ENCODE measurements around the gene CTU2.

Gene CTU2

DNA sequence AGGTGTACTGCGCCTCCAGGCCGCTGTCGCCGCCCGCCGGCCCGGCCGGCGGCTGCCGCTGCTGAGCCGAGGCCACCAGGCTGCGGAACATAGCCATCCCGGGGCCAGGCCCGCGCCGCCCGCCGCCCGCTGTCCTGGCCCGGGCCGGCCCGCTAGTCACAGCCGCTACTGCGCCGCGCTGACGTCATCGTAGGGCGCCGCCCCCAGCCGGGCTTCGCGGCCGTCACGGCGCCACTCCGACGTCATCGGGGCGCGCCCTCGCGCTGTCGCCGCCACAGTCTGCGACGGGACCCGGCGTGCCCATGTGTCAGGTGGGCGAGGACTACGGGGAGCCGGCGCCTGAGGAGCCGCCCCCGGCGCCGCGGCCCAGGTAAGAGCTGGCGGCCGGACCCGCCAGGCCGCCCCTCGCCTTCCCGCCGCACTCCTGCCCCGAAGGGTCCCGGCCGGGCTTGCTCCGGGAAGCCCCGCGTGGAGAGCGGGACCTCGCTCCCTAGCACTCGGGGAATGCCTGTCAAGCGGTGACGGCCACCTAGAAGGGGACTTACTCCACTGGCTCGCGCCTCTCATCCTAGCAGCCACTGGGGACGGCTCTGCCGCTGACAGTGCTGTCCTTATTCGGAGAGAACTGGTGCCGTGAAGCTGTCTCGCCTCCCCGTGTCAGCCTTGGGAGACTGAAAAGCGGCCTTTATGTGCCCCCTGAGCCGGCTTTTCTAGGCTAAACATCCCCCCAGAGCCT is at the start of gene CTU2, which contains the start of gene RNF166:
CTU2 (plus strand) TSS at position 275 of the 736 bp plus-strand sequence; CDS start at position 303, 28 bp downstream.
RNF166 (minus strand) TSS at position 180 of the 736 bp plus-strand sequence; CDS start at position 97, 83 bp downstream.
- TF ChIP-seq BACH2 (CRISPR knock-in tag; IDR thresholded peaks at IDR 0.05; ENCODE audit: borderline replicate concordance): 0 out of 2 replicates have a peak, but pooled peaks have one; percentile 61
- no peak for TF ChIP-seq TCF4 (CRISPR knock-in tag; IDR thresholded peaks at IDR 0.05; ENCODE audit: borderline replicate concordance)
- ATAC-seq: peak; percentile 78

DNA sequence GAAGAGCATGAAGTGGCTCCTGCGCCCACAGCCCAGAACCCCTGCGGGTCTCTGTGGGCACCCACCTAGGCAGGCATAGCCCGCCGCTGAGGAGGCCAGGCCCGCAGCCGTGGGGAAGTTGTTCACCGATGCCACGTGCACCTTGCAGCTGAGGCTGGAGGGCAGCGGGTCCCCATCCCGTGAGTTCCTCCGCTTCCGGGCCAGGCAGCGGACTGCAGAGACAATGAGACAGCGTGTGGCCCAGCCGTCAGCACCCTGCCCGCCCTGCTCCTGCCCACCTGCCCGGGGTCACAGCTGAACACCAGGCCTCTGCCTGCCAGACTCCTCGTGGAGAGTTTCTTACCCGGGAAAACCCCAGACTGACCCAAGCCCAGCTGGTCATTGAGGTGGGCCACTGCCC is 48.9 kb upstream of the CTU2 start:
- TF ChIP-seq TOX (CRISPR knock-in tag; IDR thresholded peaks at IDR 0.05; ENCODE audit: borderline replicate concordance): no peak
- TF ChIP-seq ESRRG (CRISPR knock-in tag; IDR thresholded peaks at IDR 0.05): no peak
- TF ChIP-seq ISL1 (CRISPR knock-in tag; IDR thresholded peaks at IDR 0.05): no peak
- TF ChIP-seq TCF4 (CRISPR knock-in tag; IDR thresholded peaks at IDR 0.05; ENCODE audit: borderline replicate concordance): no peak
- no peak for TF ChIP-seq CSDC2 (CRISPR knock-in tag; IDR thresholded peaks at IDR 0.05)
- TF ChIP-seq, protein P1, sequence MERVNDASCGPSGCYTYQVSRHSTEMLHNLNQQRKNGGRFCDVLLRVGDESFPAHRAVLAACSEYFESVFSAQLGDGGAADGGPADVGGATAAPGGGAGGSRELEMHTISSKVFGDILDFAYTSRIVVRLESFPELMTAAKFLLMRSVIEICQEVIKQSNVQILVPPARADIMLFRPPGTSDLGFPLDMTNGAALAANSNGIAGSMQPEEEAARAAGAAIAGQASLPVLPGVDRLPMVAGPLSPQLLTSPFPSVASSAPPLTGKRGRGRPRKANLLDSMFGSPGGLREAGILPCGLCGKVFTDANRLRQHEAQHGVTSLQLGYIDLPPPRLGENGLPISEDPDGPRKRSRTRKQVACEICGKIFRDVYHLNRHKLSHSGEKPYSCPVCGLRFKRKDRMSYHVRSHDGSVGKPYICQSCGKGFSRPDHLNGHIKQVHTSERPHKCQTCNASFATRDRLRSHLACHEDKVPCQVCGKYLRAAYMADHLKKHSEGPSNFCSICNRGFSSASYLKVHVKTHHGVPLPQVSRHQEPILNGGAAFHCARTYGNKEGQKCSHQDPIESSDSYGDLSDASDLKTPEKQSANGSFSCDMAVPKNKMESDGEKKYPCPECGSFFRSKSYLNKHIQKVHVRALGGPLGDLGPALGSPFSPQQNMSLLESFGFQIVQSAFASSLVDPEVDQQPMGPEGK (CRISPR knock-in tag; IDR thresholded peaks at IDR 0.05; ENCODE audit: borderline replicate concordance): no peak
- TF ChIP-seq, protein P2, sequence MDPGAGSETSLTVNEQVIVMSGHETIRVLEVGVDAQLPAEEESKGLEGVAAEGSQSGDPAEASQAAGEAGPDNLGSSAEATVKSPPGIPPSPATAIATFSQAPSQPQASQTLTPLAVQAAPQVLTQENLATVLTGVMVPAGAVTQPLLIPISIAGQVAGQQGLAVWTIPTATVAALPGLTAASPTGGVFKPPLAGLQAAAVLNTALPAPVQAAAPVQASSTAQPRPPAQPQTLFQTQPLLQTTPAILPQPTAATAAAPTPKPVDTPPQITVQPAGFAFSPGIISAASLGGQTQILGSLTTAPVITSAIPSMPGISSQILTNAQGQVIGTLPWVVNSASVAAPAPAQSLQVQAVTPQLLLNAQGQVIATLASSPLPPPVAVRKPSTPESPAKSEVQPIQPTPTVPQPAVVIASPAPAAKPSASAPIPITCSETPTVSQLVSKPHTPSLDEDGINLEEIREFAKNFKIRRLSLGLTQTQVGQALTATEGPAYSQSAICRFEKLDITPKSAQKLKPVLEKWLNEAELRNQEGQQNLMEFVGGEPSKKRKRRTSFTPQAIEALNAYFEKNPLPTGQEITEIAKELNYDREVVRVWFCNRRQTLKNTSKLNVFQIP (CRISPR knock-in tag; IDR thresholded peaks at IDR 0.05; ENCODE audit: borderline replicate concordance, low read depth): no peak
- no peak for TF ChIP-seq OSR1 (CRISPR knock-in tag; IDR thresholded peaks at IDR 0.05)
- TF ChIP-seq, protein P3, sequence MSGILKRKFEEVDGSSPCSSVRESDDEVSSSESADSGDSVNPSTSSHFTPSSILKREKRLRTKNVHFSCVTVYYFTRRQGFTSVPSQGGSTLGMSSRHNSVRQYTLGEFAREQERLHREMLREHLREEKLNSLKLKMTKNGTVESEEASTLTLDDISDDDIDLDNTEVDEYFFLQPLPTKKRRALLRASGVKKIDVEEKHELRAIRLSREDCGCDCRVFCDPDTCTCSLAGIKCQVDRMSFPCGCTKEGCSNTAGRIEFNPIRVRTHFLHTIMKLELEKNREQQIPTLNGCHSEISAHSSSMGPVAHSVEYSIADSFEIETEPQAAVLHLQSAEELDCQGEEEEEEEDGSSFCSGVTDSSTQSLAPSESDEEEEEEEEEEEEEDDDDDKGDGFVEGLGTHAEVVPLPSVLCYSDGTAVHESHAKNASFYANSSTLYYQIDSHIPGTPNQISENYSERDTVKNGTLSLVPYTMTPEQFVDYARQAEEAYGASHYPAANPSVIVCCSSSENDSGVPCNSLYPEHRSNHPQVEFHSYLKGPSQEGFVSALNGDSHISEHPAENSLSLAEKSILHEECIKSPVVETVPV (CRISPR knock-in tag; IDR thresholded peaks at IDR 0.05): no peak
- TF ChIP-seq, protein P4, sequence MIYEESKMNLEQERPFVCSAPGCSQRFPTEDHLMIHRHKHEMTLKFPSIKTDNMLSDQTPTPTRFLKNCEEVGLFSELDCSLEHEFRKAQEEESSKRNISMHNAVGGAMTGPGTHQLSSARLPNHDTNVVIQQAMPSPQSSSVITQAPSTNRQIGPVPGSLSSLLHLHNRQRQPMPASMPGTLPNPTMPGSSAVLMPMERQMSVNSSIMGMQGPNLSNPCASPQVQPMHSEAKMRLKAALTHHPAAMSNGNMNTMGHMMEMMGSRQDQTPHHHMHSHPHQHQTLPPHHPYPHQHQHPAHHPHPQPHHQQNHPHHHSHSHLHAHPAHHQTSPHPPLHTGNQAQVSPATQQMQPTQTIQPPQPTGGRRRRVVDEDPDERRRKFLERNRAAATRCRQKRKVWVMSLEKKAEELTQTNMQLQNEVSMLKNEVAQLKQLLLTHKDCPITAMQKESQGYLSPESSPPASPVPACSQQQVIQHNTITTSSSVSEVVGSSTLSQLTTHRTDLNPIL (CRISPR knock-in tag; IDR thresholded peaks at IDR 0.05; ENCODE audit: low read depth): no peak
- no peak for TF ChIP-seq ZC3H10 (CRISPR knock-in tag; IDR thresholded peaks at IDR 0.05)
- no peak for TF ChIP-seq BACH2 (CRISPR knock-in tag; IDR thresholded peaks at IDR 0.05; ENCODE audit: borderline replicate concordance)
- no peak for TF ChIP-seq RARB (CRISPR knock-in tag; IDR thresholded peaks at IDR 0.05)
- ATAC-seq: no peak

DNA sequence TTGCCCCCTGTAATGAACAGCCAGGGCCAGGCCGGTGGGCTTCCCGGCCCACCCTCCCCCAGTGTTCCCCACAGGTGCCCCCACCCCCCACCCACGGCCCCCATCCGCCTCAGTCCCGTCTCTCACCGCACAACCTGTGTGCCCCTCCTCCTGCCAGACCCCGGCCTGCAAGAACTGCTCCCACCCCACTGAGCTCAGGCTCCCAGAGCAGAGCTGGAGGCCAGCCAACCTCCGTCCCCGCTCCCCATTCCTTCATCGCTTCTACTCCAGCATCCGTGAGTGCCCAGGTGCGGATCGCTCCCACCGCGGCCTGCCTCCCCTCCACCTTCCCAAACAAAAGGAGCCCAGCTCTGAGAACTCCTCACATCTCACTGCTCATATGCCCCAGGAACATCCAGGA is 47.6 kb upstream of the CTU2 start:
- ATAC-seq: no peak
- TF ChIP-seq ISL1 (CRISPR knock-in tag; IDR thresholded peaks at IDR 0.05) (no peak), ZNF70 (CRISPR knock-in tag; IDR thresholded peaks at IDR 0.05) (no peak), ARNTL (CRISPR knock-in tag; IDR thresholded peaks at IDR 0.05; ENCODE audit: borderline replicate concordance, low read depth) (no peak)
- TF ChIP-seq, protein P3 (CRISPR knock-in tag; IDR thresholded peaks at IDR 0.05): no peak
- TF ChIP-seq, protein P1 (CRISPR knock-in tag; IDR thresholded peaks at IDR 0.05; ENCODE audit: borderline replicate concordance): no peak

DNA sequence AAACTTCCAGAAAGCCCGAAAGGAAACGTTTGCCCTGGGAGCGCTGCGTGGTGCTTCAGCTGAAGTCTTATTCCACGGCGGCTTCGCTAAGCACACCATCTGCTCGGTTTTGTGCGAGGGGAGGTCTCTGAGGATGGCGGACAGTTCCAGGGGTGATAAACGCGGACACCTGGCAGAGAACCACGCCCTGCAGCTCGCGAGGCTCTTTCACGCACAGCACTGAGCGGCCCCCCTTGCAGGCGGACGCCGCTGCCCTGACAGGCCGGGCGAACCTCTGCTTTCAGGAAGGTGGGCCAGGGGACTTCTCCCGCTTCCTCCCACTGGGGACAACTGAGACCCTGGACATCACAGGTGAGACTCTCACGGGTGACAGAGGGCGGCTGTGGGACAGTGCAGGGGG is 47.1 kb upstream of the CTU2 start:
- ATAC-seq: no peak
- no peak for TF ChIP-seq RARB (CRISPR knock-in tag; IDR thresholded peaks at IDR 0.05)
- TF ChIP-seq ARNTL (CRISPR knock-in tag; IDR thresholded peaks at IDR 0.05; ENCODE audit: borderline replicate concordance, low read depth): no peak
- no peak for TF ChIP-seq ZNF565 (CRISPR knock-in tag; conservative IDR thresholded peaks at IDR 0.05; ENCODE audit: low read depth)
- no peak for TF ChIP-seq TOX (CRISPR knock-in tag; IDR thresholded peaks at IDR 0.05; ENCODE audit: borderline replicate concordance)
- TF ChIP-seq ISL1 (CRISPR knock-in tag; IDR thresholded peaks at IDR 0.05): no peak
- TF ChIP-seq ESRRG (CRISPR knock-in tag; IDR thresholded peaks at IDR 0.05): no peak
- TF ChIP-seq SNAI2 (CRISPR knock-in tag; IDR thresholded peaks at IDR 0.05): no peak
- TF ChIP-seq, protein P2 (CRISPR knock-in tag; IDR thresholded peaks at IDR 0.05; ENCODE audit: borderline replicate concordance, low read depth): no peak
- no peak for TF ChIP-seq ZNF8 (CRISPR knock-in tag; IDR thresholded peaks at IDR 0.05)
- no peak for TF ChIP-seq CSDC2 (CRISPR knock-in tag; IDR thresholded peaks at IDR 0.05)
- no peak for TF ChIP-seq PPARA (CRISPR knock-in tag; IDR thresholded peaks at IDR 0.05; ENCODE audit: borderline replicate concordance)
- no peak for TF ChIP-seq ZFP30 (CRISPR knock-in tag; IDR thresholded peaks at IDR 0.05)
- TF ChIP-seq GLIS3 (CRISPR knock-in tag; IDR thresholded peaks at IDR 0.05): no peak
- no peak for TF ChIP-seq TCF4 (CRISPR knock-in tag; IDR thresholded peaks at IDR 0.05; ENCODE audit: borderline replicate concordance)
